Activated naive CD8-positive, alpha-beta T cell (primary cell): Measurements from ENCODE around the gene C3.
"Not testable (repeated sequence)": the region's sequence is repeated elsewhere in the genome, so short reads cannot be mapped to it uniquely, and the experiment has no call there.

Experiments used
- H3K27ac Mint-ChIP-seq: one replicate; pipeline ENCODE4 v1.8.0; 2021; ENCODE audit warnings: mixed read lengths
- H3K27me3 Mint-ChIP-seq: one replicate; pipeline ENCODE4 v1.8.0; 2021; ENCODE audit warnings: mixed read lengths
- H3K36me3 Mint-ChIP-seq: one replicate; pipeline ENCODE4 v1.8.0; 2021; ENCODE audit warnings: mixed read lengths
- H3K4me1 Mint-ChIP-seq: one replicate; pipeline ENCODE4 v1.8.0; 2021; ENCODE audit warnings: low read depth, mixed read lengths
- H3K4me3 Mint-ChIP-seq: one replicate; pipeline ENCODE4 v1.8.0; 2021; ENCODE audit warnings: mild to moderate bottlenecking, mixed read lengths
- H3K9me3 Mint-ChIP-seq: one replicate; pipeline ENCODE4 v1.8.0; 2021; ENCODE audit warnings: low read depth, mixed read lengths

The C3 gene

DNA sequence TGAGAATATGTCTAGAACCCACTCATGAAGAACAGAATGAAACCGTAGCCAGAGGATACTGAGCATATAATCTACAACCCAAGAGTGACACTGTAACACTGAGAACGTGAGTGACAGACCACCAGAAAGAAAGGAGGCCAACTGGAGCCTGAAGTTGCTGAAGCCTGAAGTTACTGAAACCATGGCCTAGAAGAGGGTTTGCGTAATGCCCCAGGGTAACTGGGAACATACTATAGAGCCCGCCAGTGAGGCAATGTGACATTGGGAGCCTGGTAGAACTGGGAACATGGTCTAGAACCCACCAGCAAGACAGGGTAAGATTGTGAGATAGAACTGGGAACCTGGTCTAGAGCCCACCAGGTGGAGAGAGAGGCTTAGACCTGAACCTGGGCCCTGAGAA, 35.0 kb downstream of the C3 start:
- no peaks in the 10 kb centered on the region for H3K9me3 Mint-ChIP-seq
- H3K27me3 Mint-ChIP-seq: no peaks in the 10 kb centered on the region
- H3K36me3 Mint-ChIP-seq: peaks cover 2% of the 10 kb centered on the region
- peaks cover 12% of the 10 kb centered on the region for H3K4me1 Mint-ChIP-seq
- no peak overlapping the region for H3K27ac Mint-ChIP-seq
- no peak overlapping the region for H3K4me3 Mint-ChIP-seq

DNA sequence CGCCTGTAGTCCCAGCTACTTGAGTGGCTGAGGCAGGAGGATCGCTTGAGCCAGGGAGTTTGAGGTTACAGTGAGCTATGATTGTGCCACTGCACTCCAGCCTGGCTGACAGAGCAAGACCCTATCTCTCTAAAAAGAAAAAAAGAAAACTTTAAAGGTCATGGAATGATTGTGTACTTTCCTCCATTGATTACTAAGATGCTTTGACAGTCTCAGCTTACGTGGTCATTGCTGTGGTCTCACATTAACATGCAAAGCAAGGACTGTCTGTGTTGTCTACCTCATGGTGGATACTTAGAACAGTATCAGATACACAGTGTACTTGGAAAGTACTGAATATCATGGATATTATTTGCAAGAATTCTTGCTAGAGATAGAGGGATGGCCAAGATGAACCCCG, 36.5 kb downstream of the C3 start:
- no peak overlapping the region for H3K27ac Mint-ChIP-seq
- H3K9me3 Mint-ChIP-seq: no peaks in the 10 kb centered on the region
- H3K4me1 Mint-ChIP-seq: peaks cover 21% of the 10 kb centered on the region
- no peaks in the 10 kb centered on the region for H3K27me3 Mint-ChIP-seq
- peaks cover 2% of the 10 kb centered on the region for H3K36me3 Mint-ChIP-seq
- no peak overlapping the region for H3K4me3 Mint-ChIP-seq

- Mint-ChIP-seq H3K36me3 (no peaks in the 10 kb centered on the region), H3K27ac (no peak overlapping the region)
Measured at GRCh38 chr19:6682607-6683128, 37.8 kb downstream of the C3 start.

GRCh38 chr19:6680141-6680540, 40.3 kb downstream of the C3 start:
- no peaks in the 10 kb centered on the region for H3K36me3 Mint-ChIP-seq
- no peaks in the 10 kb centered on the region for H3K27me3 Mint-ChIP-seq
- H3K27ac Mint-ChIP-seq: peak overlapping the region; percentile 90
- H3K4me1 Mint-ChIP-seq: peaks cover 44% of the 10 kb centered on the region
- no peaks in the 10 kb centered on the region for H3K9me3 Mint-ChIP-seq
- no peak overlapping the region for H3K4me3 Mint-ChIP-seq

More at GRCh38 chr19:6682607-6683128, 37.8 kb downstream of the C3 start:
- Mint-ChIP-seq H3K9me3 (no peaks in the 10 kb centered on the region), H3K4me1 (peaks cover 32% of the 10 kb centered on the region), H3K27me3 (no peaks in the 10 kb centered on the region), H3K4me3 (no peak overlapping the region)

DNA sequence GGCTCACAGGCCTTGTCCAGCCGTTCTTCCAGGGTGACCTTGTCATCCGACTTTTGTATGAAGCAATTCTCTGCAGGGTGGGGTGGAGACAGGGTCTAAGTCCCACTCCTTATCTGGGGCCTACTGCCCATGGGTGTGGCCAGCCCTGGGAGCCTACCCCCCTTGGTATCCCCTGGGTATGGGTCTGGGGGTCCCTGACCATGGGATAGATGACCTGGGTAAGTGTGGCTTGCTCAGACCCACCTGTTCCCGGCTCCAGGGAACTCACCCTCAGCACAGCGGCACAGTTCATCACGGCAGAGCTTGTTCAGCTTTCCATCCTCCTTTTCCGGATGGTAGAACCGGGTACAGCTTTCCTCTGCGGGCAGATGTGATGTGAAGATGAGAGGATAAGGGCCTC, 41.3 kb downstream of the C3 start:
- Mint-ChIP-seq H3K4me3 (no peak overlapping the region), H3K4me1 (peaks cover 53% of the 10 kb centered on the region), H3K27ac (peak overlapping the region; percentile 90), H3K36me3 (no peaks in the 10 kb centered on the region), H3K9me3 (no peaks in the 10 kb centered on the region), H3K27me3 (no peaks in the 10 kb centered on the region)

- Mint-ChIP-seq H3K27ac (peak overlapping the region; percentile 90), H3K4me3 (peak overlapping the region; percentile 17), H3K27me3 (no peaks in the 10 kb centered on the region), H3K9me3 (no peaks in the 10 kb centered on the region), H3K36me3 (no peaks in the 10 kb centered on the region), H3K4me1 (peaks cover 55% of the 10 kb centered on the region)
Measured at GRCh38 chr19:6678690-6679109, 41.8 kb downstream of the C3 start.

DNA sequence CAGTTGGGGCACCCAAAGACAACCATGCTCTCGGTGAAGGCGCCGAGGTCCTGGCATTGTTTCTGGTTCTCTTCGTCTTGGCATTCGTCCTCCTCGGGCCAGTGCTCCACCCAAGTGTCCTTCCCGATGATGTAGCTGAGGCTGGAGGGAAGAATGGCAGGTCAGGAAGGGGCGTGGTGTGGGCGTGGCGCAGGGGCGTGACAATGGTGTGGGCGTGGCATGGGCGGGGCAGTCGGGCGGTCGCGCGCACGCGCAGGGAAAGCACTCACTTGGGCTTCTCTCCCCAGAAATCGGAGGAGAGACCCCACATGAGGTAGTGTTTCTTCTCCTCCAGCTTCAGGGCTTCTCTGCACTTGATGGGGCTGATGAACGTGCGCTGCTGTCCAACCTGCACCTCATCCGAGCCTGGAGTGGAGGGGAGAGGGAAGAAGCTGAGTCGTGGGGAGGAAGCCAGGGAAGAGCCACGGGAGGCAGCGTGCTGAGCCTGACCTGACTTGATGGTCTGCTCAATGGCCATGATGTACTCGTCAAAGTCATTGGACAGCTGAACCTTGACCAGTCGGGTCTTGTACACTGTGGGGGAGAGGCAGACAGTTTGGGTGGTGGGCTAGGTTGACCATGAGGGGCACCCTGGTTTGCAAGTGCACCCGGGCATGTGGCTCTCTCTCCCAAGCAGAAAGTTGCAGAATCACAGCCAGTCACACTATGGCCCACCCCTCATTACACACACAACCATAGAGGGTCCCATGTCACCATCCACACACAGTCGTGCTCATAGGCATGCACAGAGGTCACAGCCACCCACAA, 42.4 kb downstream of the C3 start:
- Mint-ChIP-seq H3K4me1 (peaks cover 55% of the 10 kb centered on the region), H3K27ac (peak overlapping the region; percentile 90), H3K9me3 (no peaks in the 10 kb centered on the region), H3K27me3 (no peaks in the 10 kb centered on the region), H3K36me3 (no peaks in the 10 kb centered on the region), H3K4me3 (peak overlapping the region; percentile 17)

GRCh38 chr19:6677495-6677882, 43.0 kb downstream of the C3 start:
- Mint-ChIP-seq H3K9me3 (no peaks in the 10 kb centered on the region), H3K4me1 (peaks cover 59% of the 10 kb centered on the region), H3K27me3 (no peaks in the 10 kb centered on the region), H3K36me3 (no peaks in the 10 kb centered on the region), H3K4me3 (peak overlapping the region; percentile 17), H3K27ac (peak overlapping the region; percentile 90)

GRCh38 chr19:6676288-6676687, 44.2 kb downstream of the C3 start:
- peaks cover 67% of the 10 kb centered on the region for H3K4me1 Mint-ChIP-seq

GRCh38 chr19:6674868-6675305, 45.6 kb downstream of the C3 start:
- H3K27ac Mint-ChIP-seq: peak overlapping the region; percentile 98
- H3K27me3 Mint-ChIP-seq: no peaks in the 10 kb centered on the region
- peak overlapping the region; percentile 85 for H3K4me3 Mint-ChIP-seq

More at GRCh38 chr19:6676288-6676687, 44.2 kb downstream of the C3 start:
- Mint-ChIP-seq H3K36me3 (no peaks in the 10 kb centered on the region), H3K4me3 (peak overlapping the region; percentile 11), H3K27ac (peak overlapping the region; percentile 98), H3K27me3 (no peaks in the 10 kb centered on the region), H3K9me3 (no peaks in the 10 kb centered on the region)

DNA sequence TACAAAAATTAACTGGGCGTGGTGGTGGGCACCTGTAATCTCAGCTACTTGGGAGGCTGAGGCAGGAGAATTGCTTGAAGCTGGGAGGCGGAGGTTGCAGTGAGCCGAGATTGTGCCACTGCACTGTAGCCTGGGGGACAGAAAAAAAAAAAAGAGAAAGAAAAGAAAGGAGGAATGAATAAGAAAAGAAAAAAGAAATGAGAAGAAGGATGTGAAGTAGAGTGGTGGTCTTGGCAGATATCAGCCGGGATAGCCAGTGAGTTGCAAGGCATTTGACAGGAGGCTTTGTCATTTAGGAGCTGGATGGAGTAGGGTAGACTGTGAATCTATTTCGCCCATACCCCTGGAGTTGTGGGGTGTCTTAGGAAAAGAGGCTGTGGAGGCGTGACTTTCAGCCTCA, 46.0 kb downstream of the C3 start:
- H3K9me3 Mint-ChIP-seq, H3K36me3 Mint-ChIP-seq, H3K27me3 Mint-ChIP-seq: not testable (repeated sequence)
- H3K27ac Mint-ChIP-seq: peak overlapping the region; percentile 98
- H3K4me3 Mint-ChIP-seq: peak overlapping the region; percentile 85
- peaks cover 69% of the 10 kb centered on the region for H3K4me1 Mint-ChIP-seq

More at GRCh38 chr19:6674868-6675305, 45.6 kb downstream of the C3 start:
- Mint-ChIP-seq H3K36me3 (peaks cover under 1% of the 10 kb centered on the region), H3K9me3 (no peaks in the 10 kb centered on the region), H3K4me1 (peaks cover 73% of the 10 kb centered on the region)

DNA sequence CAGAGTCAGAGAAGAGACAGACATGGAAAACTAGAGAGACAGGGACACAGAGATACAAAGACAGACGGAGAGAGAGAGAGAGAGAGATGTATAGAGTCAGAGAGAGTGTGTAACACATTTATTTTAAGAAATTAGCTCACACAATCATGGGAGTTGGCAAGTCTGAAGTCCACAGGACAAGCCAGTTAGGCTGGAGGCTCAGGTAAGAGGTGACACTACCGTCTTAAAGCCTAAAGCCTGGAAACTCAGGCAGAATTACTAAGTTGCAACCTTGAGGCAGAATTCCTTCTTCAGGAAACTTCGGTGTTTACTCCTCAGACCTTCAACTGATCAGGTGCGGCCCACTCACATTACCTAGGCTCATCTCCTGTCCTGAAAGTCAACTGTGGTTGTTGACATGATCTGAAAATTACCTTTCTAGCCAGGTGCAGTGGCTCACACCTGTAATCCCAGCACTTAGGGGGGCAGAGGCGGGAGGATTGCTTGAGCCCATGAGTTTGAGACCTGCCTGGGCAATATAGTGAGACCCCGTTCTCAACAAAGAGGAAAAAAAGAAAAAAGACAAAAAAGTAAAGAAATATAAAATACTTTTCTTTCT, 47.7 kb downstream of the C3 start:
- H3K27ac Mint-ChIP-seq: peak overlapping the region; percentile 67
- peaks cover 8% of the 10 kb centered on the region for H3K36me3 Mint-ChIP-seq
- H3K4me3 Mint-ChIP-seq: no peak overlapping the region
- H3K4me1 Mint-ChIP-seq: peaks cover 61% of the 10 kb centered on the region
- H3K27me3 Mint-ChIP-seq: no peaks in the 10 kb centered on the region
- no peaks in the 10 kb centered on the region for H3K9me3 Mint-ChIP-seq

DNA sequence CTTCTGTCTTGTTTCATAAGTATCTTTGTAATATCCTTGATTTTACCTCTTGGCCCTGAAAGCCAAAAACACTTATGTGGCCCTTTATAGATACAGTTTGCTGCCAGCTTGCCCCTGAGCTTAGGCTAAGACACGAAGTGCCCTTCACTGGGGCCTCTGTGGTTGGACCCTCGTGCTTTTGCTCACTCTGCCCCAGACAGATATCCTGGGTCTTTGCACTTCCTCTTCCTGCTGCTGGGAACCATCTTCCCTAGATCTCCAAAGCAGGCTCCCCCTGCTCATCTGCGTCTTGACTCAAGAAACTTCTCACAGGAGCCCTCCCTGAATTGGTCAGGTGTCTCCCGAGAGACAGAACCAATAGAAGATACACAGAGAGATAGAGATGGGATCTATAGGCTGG, 48.5 kb downstream of the C3 start:
- peak overlapping the region; percentile 91 for H3K27ac Mint-ChIP-seq
- peaks cover 11% of the 10 kb centered on the region for H3K36me3 Mint-ChIP-seq
- H3K4me3 Mint-ChIP-seq: no peak overlapping the region
- H3K4me1 Mint-ChIP-seq: peaks cover 60% of the 10 kb centered on the region
- no peaks in the 10 kb centered on the region for H3K27me3 Mint-ChIP-seq
- no peaks in the 10 kb centered on the region for H3K9me3 Mint-ChIP-seq

DNA sequence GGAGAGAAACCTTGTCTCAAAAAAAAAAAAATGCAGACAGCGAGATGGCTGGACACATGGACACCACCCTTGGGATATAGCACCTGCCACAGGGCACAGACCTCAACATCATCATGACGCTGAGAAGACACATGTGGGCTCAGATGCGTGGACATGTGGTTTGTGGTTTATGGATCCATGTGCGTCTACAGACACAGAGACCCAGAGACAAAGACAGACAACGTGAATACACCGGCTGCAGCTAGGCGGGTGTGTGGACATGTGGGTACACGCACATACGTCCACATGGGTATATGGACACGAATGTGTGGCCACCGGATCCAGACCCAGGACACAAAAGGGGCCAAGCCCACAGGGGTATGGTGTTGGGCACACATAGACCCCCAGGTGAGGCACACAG, 51.8 kb downstream of the C3 start:
- H3K27ac Mint-ChIP-seq: peak overlapping the region; percentile 100
- peak overlapping the region; percentile 99 for H3K4me3 Mint-ChIP-seq
- H3K27me3 Mint-ChIP-seq: no peaks in the 10 kb centered on the region
- H3K4me1 Mint-ChIP-seq: peaks cover 43% of the 10 kb centered on the region
- H3K36me3 Mint-ChIP-seq: peaks cover 11% of the 10 kb centered on the region
- H3K9me3 Mint-ChIP-seq: no peaks in the 10 kb centered on the region

- no peaks in the 10 kb centered on the region for H3K27me3 Mint-ChIP-seq
- peak overlapping the region; percentile 99 for H3K4me3 Mint-ChIP-seq
- peak overlapping the region; percentile 86 for H3K27ac Mint-ChIP-seq
- H3K9me3 Mint-ChIP-seq: no peaks in the 10 kb centered on the region
- peaks cover 36% of the 10 kb centered on the region for H3K4me1 Mint-ChIP-seq
- H3K36me3 Mint-ChIP-seq: peaks cover 11% of the 10 kb centered on the region
Measured at GRCh38 chr19:6667114-6667627, 53.3 kb downstream of the C3 start.
